A549 (cell line): ENCODE data around the gene SLC12A8. TPM values are rescaled to one million over a fixed set of nuclear protein-coding genes. Genes with fewer than 3 reads are reported as not detected.

Source experiments
- ATAC-seq, 2 experiments: fragments of 200-7000 bp in 1 of 2; fragments of >200 bp in 1 of 2; cut with Nextera tagmentation in 1 of 2; cut with Tn5 transposase in 1 of 2; 3 replicates each; pipeline versions ENCODE4 v1.8.0 to v1.9.1; 2018 to 2020; ENCODE audit warnings: mild to moderate bottlenecking in 1 of 2, moderate library complexity in 1 of 2
- CTCF ChIA-PET: fragments of 300-600 bp; sonication (Branson Sonifier 250); formaldehyde crosslinking; extraction: SDS; loops from one replicate; lab custom pipeline; 2021; ENCODE audit warnings: antibody characterized with exemption, inconsistent platforms; lab: Yijun Ruan, JAX
- POLR2A ChIA-PET: fragments of 350-600 bp; formaldehyde crosslinking; extraction: SDS; loops from one replicate; lab custom pipeline; 2021; ENCODE audit warnings: antibody characterized with exemption, inconsistent platforms; lab: Yijun Ruan, JAX
- DNase-seq, 2 experiments: peaks; one replicate each; pipeline versions ENCODE4 v3.0.0 to v3.0.0-alpha.2; 2011 to 2016; ENCODE audit warnings: low read depth in 1 of 2, low spot score in 1 of 2
- FAIRE-seq: peaks from 2 replicates; lab custom pipeline; 2011; peaks lifted over from hg19 to GRCh38; lab: Jason Lieb, UNC
- H3K27ac ChIP-seq, 2 experiments: fragments of >200 bp; sonication (Bioruptor Twin); formaldehyde crosslinking; 3 replicates each; pipeline ENCODE4 v1.5.1; 2016 to 2017
- H3K4me1 ChIP-seq: fragments of >200 bp; sonication (Bioruptor Twin); formaldehyde crosslinking; 3 replicates; pipeline ENCODE4 v1.6.1; 2016
- H3K4me2 ChIP-seq: fragments of >200 bp; sonication (Bioruptor Twin); formaldehyde crosslinking; 3 replicates; pipeline ENCODE4 v1.6.1; 2016
- H3K4me3 ChIP-seq: fragments of >200 bp; sonication (Bioruptor Twin); formaldehyde crosslinking; 3 replicates; pipeline ENCODE4 v1.5.1; 2016
- H3K9me3 ChIP-seq: fragments of >200 bp; sonication (Bioruptor Twin); formaldehyde crosslinking; 3 replicates; pipeline ENCODE4 v1.6.1; 2016
- BCL3 ChIP-seq: fragments of >200 bp; sonication (Bioruptor Twin); formaldehyde crosslinking; IDR thresholded peaks from 3 replicates; pipeline ENCODE4 v1.6.1; 2016
- CHD4 ChIP-seq: fragments of 200-600 bp; sonication (generic); IDR thresholded peaks from 2 replicates; pipeline ENCODE4 v1.6.1; 2016; ENCODE audit warnings: antibody characterized with exemption, mild to moderate bottlenecking, borderline replicate concordance
- EHMT2 ChIP-seq: fragments of 200-600 bp; sonication (generic); IDR thresholded peaks from 2 replicates; pipeline ENCODE4 v1.6.1; 2016; ENCODE audit warnings: antibody characterized with exemption, low read depth, mild to moderate bottlenecking, moderate library complexity
- EP300 ChIP-seq, 2 experiments: fragments of >200 bp; sonication (Bioruptor Twin); formaldehyde crosslinking; IDR thresholded peaks; 2 replicates in 1 of 2; 3 replicates in 1 of 2; pipeline ENCODE4 v1.6.1; 2016 to 2017
- ESRRA ChIP-seq: fragments of 150-350 bp; IDR thresholded peaks from 2 replicates; pipeline ENCODE4 v1.6.1; 2014; ENCODE audit warnings: mild to moderate bottlenecking, low read length, borderline replicate concordance
- FOXS1 ChIP-seq: fragments of 250-450 bp; sonication (Bioruptor Pico); IDR thresholded peaks from 2 replicates; pipeline ENCODE4 v1.5.0; 2020; ENCODE audit warnings: mild to moderate bottlenecking, moderate library complexity
- HES2 ChIP-seq: fragments of >200 bp; sonication (Bioruptor Twin); formaldehyde crosslinking; IDR thresholded peaks from 2 replicates; pipeline ENCODE4 v1.6.1; 2016
- HOXA7 ChIP-seq: fragments of 250-450 bp; sonication (Bioruptor Pico); IDR thresholded peaks from 2 replicates; pipeline ENCODE4 v1.5.0; 2020; ENCODE audit warnings: mild to moderate bottlenecking, moderate library complexity
- HOXB13 ChIP-seq: fragments of 250-450 bp; sonication (Bioruptor Pico); IDR thresholded peaks from 2 replicates; pipeline ENCODE4 v1.5.0; 2020; ENCODE audit warnings: low read depth, mild to moderate bottlenecking, moderate library complexity
- JUN ChIP-seq, 2 experiments: fragments of >200 bp; sonication (Bioruptor Twin); formaldehyde crosslinking; IDR thresholded peaks; 2 replicates in 1 of 2; 3 replicates in 1 of 2; pipeline ENCODE4 v1.6.1; 2016 to 2017
- MAFK ChIP-seq: fragments of 450-650 bp; IDR thresholded peaks from 2 replicates; pipeline ENCODE4 v1.6.1; 2014; ENCODE audit not compliant: partially characterized antibody
- PBX3 ChIP-seq: IDR thresholded peaks from 2 replicates; pipeline ENCODE4 v1.6.1; 2012
- RAD21 ChIP-seq, 2 experiments: fragments of >200 bp in 1 of 2; sonication (Bioruptor Twin) in 1 of 2; formaldehyde crosslinking in 1 of 2; IDR thresholded peaks in 1 of 2; conservative IDR thresholded peaks in 1 of 2; 2 replicates in 1 of 2; 3 replicates in 1 of 2; pipeline ENCODE4 v1.6.1; 2012 to 2018; ENCODE audit warnings: inconsistent platforms in 1 of 2
- RARB ChIP-seq: fragments of 250-450 bp; sonication (Bioruptor Pico); IDR thresholded peaks from 2 replicates; pipeline ENCODE4 v1.8.0; 2021; ENCODE audit warnings: mild to moderate bottlenecking, moderate library complexity
- RNF2 ChIP-seq: fragments of 200-600 bp; sonication (generic); IDR thresholded peaks from 2 replicates; pipeline ENCODE4 v1.6.1; 2016; ENCODE audit warnings: low read depth, mild to moderate bottlenecking, antibody characterized with exemption, moderate library complexity, borderline replicate concordance
- SMC3 ChIP-seq: fragments of >200 bp; sonication (Bioruptor Twin); formaldehyde crosslinking; IDR thresholded peaks from 3 replicates; pipeline ENCODE4 v1.6.1; 2018; ENCODE audit warnings: inconsistent platforms
- TFCP2L1 ChIP-seq: fragments of 250-450 bp; sonication (Bioruptor Pico); IDR thresholded peaks from 2 replicates; pipeline ENCODE4 v1.5.0; 2021; ENCODE audit warnings: mild to moderate bottlenecking
- USF2 ChIP-seq: fragments of 450-650 bp; IDR thresholded peaks from 2 replicates; pipeline ENCODE4 v1.6.1; 2014; ENCODE audit warnings: antibody characterized with exemption
- ZC3H11A ChIP-seq: fragments of 450-650 bp; IDR thresholded peaks from 2 replicates; pipeline ENCODE4 v1.6.1; 2014; ENCODE audit warnings: antibody characterized with exemption, mild to moderate bottlenecking
- ZNF302 ChIP-seq: fragments of 250-450 bp; sonication (Bioruptor Pico); IDR thresholded peaks from 2 replicates; pipeline ENCODE4 v1.9.0; 2021; ENCODE audit warnings: inconsistent platforms, mild to moderate bottlenecking, moderate library complexity
- WGBS: methylation state at CpG from one replicate; pipeline ENCODE4 v1.1.6; 2017; ENCODE audit errors: missing lambda C conversion rate; 5-methylcytosine and 5-hydroxymethylcytosine counted together
- polyA plus RNA-seq, 4 experiments: library from polyadenylated mRNA; depleted of rRNA in 3 of 4; stranded (reverse); fragments of >200 nt; fragmentation: RNase III in 1 of 4; extraction: RNeasy Plus Mini Kit Qiagen cat#74134 plus additional on column Dnase treatment in 1 of 4; gene quantifications; 2 replicates in 3 of 4; 3 replicates in 1 of 4; pipeline ENCODE4 v1.2.3, GENCODE V29; 2011 to 2017
- TF ChIP-seq, protein P1 (sequence below): IDR thresholded peaks from 2 replicates; pipeline ENCODE4 v1.6.1; 2012
- TF ChIP-seq, protein P2 (sequence below): fragments of 250-450 bp; sonication (Bioruptor Pico); IDR thresholded peaks from 2 replicates; pipeline ENCODE4 v1.5.0; 2020; ENCODE audit warnings: low read depth, mild to moderate bottlenecking, moderate library complexity

SLC12A8 gene
- polyA plus RNA-seq, 2 of the 4 experiments (the other 2 are of a cell fraction) = 1.1 to 4.2 TPM

- H3K4me3 ChIP-seq = no peak overlapping the region
- no peak for ATAC-seq
- TF ChIP-seq SMC3 = no peak
- no peak for TF ChIP-seq ESRRA
- TF ChIP-seq RARB (CRISPR knock-in tag) = no peak
- no peak for TF ChIP-seq TFCP2L1 (CRISPR knock-in tag)
- TF ChIP-seq PBX3 = no peak
- TF ChIP-seq HOXB13 (CRISPR knock-in tag) = no peak
- TF ChIP-seq ZNF302 = no peak
- TF ChIP-seq CHD4 = no peak
- TF ChIP-seq, protein P1, sequence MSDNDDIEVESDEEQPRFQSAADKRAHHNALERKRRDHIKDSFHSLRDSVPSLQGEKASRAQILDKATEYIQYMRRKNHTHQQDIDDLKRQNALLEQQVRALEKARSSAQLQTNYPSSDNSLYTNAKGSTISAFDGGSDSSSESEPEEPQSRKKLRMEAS = no peak
- TF ChIP-seq USF2 = no peak
- no peak for TF ChIP-seq ZC3H11A
- no peak for TF ChIP-seq EP300 (IDR thresholded peaks at IDR 0.05)
- TF ChIP-seq HOXA7 = no peak
- TF ChIP-seq HES2 = no peak
- no peak for TF ChIP-seq RAD21 (conservative IDR thresholded peaks at IDR 0.05 in 1 of 2, IDR thresholded peaks at IDR 0.05 in 1 of 2)
- H3K9me3 ChIP-seq = no peaks in the 10 kb centered on the region
- FAIRE-seq = no peak
- WGBS = 86% methylated on average over 7 of the region's 7 CpGs
- ChIA-PET POLR2A (no interaction called here), CTCF (no interaction called here)
- no peak for DNase-seq
- H3K4me1 ChIP-seq = peaks cover 22% of the 10 kb centered on the region
- no peak overlapping the region for H3K27ac ChIP-seq
- H3K4me2 ChIP-seq = no peak overlapping the region
Measured at GRCh38 chr3:125051205-125051604, 161.3 kb downstream of the SLC12A8 start.

- H3K4me1 ChIP-seq = peaks cover 22% of the 10 kb centered on the region
- ChIA-PET CTCF (no interaction called here), POLR2A (no interaction called here)
- H3K27ac ChIP-seq = no peak overlapping the region
- no peak overlapping the region for H3K4me2 ChIP-seq
- ATAC-seq (no peak), FAIRE-seq (no peak), DNase-seq (no peak)
- TF ChIP-seq JUN (IDR thresholded peaks at IDR 0.05) = no peak
- TF ChIP-seq RNF2 = no peak
- TF ChIP-seq ZNF302 = no peak
- TF ChIP-seq FOXS1 (CRISPR knock-in tag) = no peak
- TF ChIP-seq MAFK = no peak
- no peak for TF ChIP-seq BCL3
- TF ChIP-seq ZC3H11A = no peak
- no peak for TF ChIP-seq EHMT2
- TF ChIP-seq, protein P2, sequence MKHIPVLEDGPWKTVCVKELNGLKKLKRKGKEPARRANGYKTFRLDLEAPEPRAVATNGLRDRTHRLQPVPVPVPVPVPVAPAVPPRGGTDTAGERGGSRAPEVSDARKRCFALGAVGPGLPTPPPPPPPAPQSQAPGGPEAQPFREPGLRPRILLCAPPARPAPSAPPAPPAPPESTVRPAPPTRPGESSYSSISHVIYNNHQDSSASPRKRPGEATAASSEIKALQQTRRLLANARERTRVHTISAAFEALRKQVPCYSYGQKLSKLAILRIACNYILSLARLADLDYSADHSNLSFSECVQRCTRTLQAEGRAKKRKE = no peak
- no peaks in the 10 kb centered on the region for H3K9me3 ChIP-seq
- 92% methylated on average over 6 of the region's 6 CpGs for WGBS
- H3K4me3 ChIP-seq = no peak overlapping the region
Measured at GRCh38 chr3:125050488-125051090, 162.0 kb downstream of the SLC12A8 start.
